GM21360 (cell line): ENCODE data around the gene OPALIN.

Experiments
- ATAC-seq: cut with Tn5 transposase; IDR thresholded peaks from one replicate; pipeline ENCODE4 v1.9.1; 2021; ENCODE audit warnings: mild to moderate bottlenecking, moderate library complexity; ENCODE audit not compliant: unreplicated experiment

The OPALIN gene

GRCh38 chr10:96301616-96302015 lies 57.2 kb downstream of the OPALIN start:
- ATAC-seq = no peak

- no peak for ATAC-seq
These were observed 59.4 kb downstream of the OPALIN start for GRCh38 chr10:96299383-96299782.

- ATAC-seq = no peak
These were observed 60.4 kb downstream of the OPALIN start for GRCh38 chr10:96298362-96298761.

GRCh38 chr10:96297486-96297885 lies 61.3 kb downstream of the OPALIN start:
- no peak for ATAC-seq

- no peak for ATAC-seq
These were observed 63.3 kb downstream of the OPALIN start for GRCh38 chr10:96295475-96295874.
